Measurements from ENCODE around the gene LCP2.

- no peak for TF ChIP-seq CTCF (IDR thresholded peaks at IDR 0.05)
- TF ChIP-seq POLR2A (IDR thresholded peaks at IDR 0.05): no peak
Observed at GRCh38 chr5:170288551-170288950, 9.0 kb downstream of the LCP2 start.
